Peyer's patch (tissue), 4 donors: ENCODE data around the gene UBE2Z. TPM values are rescaled to one million over a fixed set of nuclear protein-coding genes. Genes with fewer than 3 reads are reported as not detected.
A peak's percentile ranks its signal among the peaks of the same experiment; 100 is the strongest.

Experiments
- DNase-seq, 3 donors: peaks; one replicate each; pipeline ENCODE4 v3.0.0-alpha.2; 2017 to 2019
- H3K27ac ChIP-seq, 4 donors: fragments of 200-600 bp; sonication (generic); one replicate each; pipeline ENCODE4 v1.5.1; 2016 to 2019
- H3K27me3 ChIP-seq, 2 donors: fragments of 200-600 bp; sonication (generic); one replicate each; pipeline ENCODE4 v1.5.1; 2019
- H3K36me3 ChIP-seq, 3 donors: fragments of 200-600 bp; sonication (generic); one replicate each; pipeline ENCODE4 v1.5.1; 2016 to 2019
- H3K4me1 ChIP-seq, 4 donors: fragments of 200-600 bp; sonication (generic); one replicate each; pipeline ENCODE4 v1.5.1; 2016 to 2019
- H3K4me3 ChIP-seq, 4 donors: fragments of 200-600 bp; sonication (generic); 1 replicate in 3 of 4; 2 replicates in 1 of 4; pipeline ENCODE4 v1.5.1; 2016 to 2019; ENCODE audit warnings: mild to moderate bottlenecking in 1 of 4
- H3K9me3 ChIP-seq, 4 donors: fragments of 200-600 bp; sonication (generic); one replicate each; pipeline ENCODE4 v1.5.1; 2016 to 2019; ENCODE audit warnings: mild to moderate bottlenecking in 1 of 4
- CTCF ChIP-seq, 6 experiments: fragments of 450-650 bp in 4 of 6; fragments of 200-600 bp in 2 of 6; sonication (generic) in 1 of 6; IDR thresholded peaks; one replicate each; pipeline ENCODE4 v1.5.1; 2017 to 2019; ENCODE audit warnings: antibody characterized with exemption in 6 of 6, mild to moderate bottlenecking in 3 of 6, moderate library complexity in 1 of 6
- POLR2A ChIP-seq, 2 donors: fragments of 450-650 bp; IDR thresholded peaks; one replicate each; pipeline ENCODE4 v1.5.1; 2017; ENCODE audit warnings: antibody characterized with exemption in 2 of 2, mild to moderate bottlenecking in 2 of 2, moderate library complexity in 2 of 2
- total RNA-seq, 4 donors: library from RNA; depleted of rRNA; stranded (reverse); fragments of >200 nt; gene quantifications; one replicate each; pipeline ENCODE4 v1.1.0, GENCODE V29; 2016

UBE2Z gene
- total RNA-seq, 4 donors from 2014 or later: 42.9 to 58.0 (median 49.8) TPM

- Histone ChIP-seq H3K9me3 (no peaks in the 10 kb centered on the region), H3K27me3 (no peaks in the 10 kb centered on the region), H3K4me3 (peak overlapping the region in 3 of 4 donors; percentile 40 to 88 (median 75)), H3K27ac (peak overlapping the region in 3 of 4 donors; percentile 74 to 96 (median 86)), H3K4me1 (peaks cover 0 to 33% (median 2%) of the 10 kb centered on the region in 4 donors), H3K36me3 (peaks cover 0 to 30% (median 0%) of the 10 kb centered on the region in 3 donors)
- TF ChIP-seq POLR2A (IDR thresholded peaks at IDR 0.05): no peak
- TF ChIP-seq CTCF (IDR thresholded peaks at IDR 0.05): no peak
- no peak for DNase-seq
These were observed 14.3 kb upstream of the UBE2Z start for GRCh38 chr17:48893646-48894508.

GRCh38 chr17:48894886-48895285, 13.3 kb upstream of the UBE2Z start:
- Histone ChIP-seq H3K36me3 (peaks cover 0 to 30% (median 0%) of the 10 kb centered on the region in 3 donors), H3K4me1 (peaks cover 0 to 33% (median 2%) of the 10 kb centered on the region in 4 donors), H3K9me3 (no peaks in the 10 kb centered on the region), H3K27ac (peak overlapping the region in 1 of 4 donors; percentile 96), H3K4me3 (no peak overlapping the region), H3K27me3 (no peaks in the 10 kb centered on the region)
- TF ChIP-seq POLR2A (IDR thresholded peaks at IDR 0.05): no peak
- no peak for TF ChIP-seq CTCF (IDR thresholded peaks at IDR 0.05)
- DNase-seq: no peak

- Histone ChIP-seq H3K27ac (no peak overlapping the region), H3K9me3 (no peaks in the 10 kb centered on the region), H3K4me3 (no peak overlapping the region), H3K4me1 (no peaks in the 10 kb centered on the region), H3K27me3 (no peaks in the 10 kb centered on the region), H3K36me3 (peaks cover 0 to 18% (median 0%) of the 10 kb centered on the region in 3 donors)
- no peak for DNase-seq
- TF ChIP-seq CTCF (IDR thresholded peaks at IDR 0.05) (no peak), POLR2A (IDR thresholded peaks at IDR 0.05) (no peak)
These were observed 7.0 kb upstream of the UBE2Z start for GRCh38 chr17:48901241-48901640.

- DNase-seq: no peak
- TF ChIP-seq POLR2A (IDR thresholded peaks at IDR 0.05): no peak
- TF ChIP-seq CTCF (IDR thresholded peaks at IDR 0.05): no peak
- H3K4me1 ChIP-seq: no peaks in the 10 kb centered on the region
- peaks cover 0 to 2% (median 0%) of the 10 kb centered on the region in 3 donors for H3K36me3 ChIP-seq
- H3K27ac ChIP-seq: no peak overlapping the region
- no peaks in the 10 kb centered on the region for H3K9me3 ChIP-seq
- H3K27me3 ChIP-seq: no peaks in the 10 kb centered on the region
- no peak overlapping the region for H3K4me3 ChIP-seq
These were observed 4.8 kb upstream of the UBE2Z start for GRCh38 chr17:48903401-48903800.

- no peaks in the 10 kb centered on the region for H3K36me3 ChIP-seq
- TF ChIP-seq POLR2A (IDR thresholded peaks at IDR 0.05) (no peak), CTCF (IDR thresholded peaks at IDR 0.05) (no peak)
- H3K27me3 ChIP-seq: no peaks in the 10 kb centered on the region
- H3K4me1 ChIP-seq: peaks cover 0 to 4% (median 1%) of the 10 kb centered on the region in 4 donors
- H3K9me3 ChIP-seq: no peaks in the 10 kb centered on the region
- H3K4me3 ChIP-seq: no peak overlapping the region
- DNase-seq: no peak
- no peak overlapping the region for H3K27ac ChIP-seq
These were observed 3.8 kb upstream of the UBE2Z start for GRCh38 chr17:48904428-48904827.
